A673 (cell line): ENCODE measurements around the gene RNASET2. TPM values are rescaled to one million over a fixed set of nuclear protein-coding genes. Genes with fewer than 3 reads are reported as not detected.

Experiments
- BruUV-seq: library from RNA; stranded (reverse); fragments of 400-500 nt; replicated peaks from 2 replicates; lab custom pipeline; 2021; lab: Mats Ljungman, UMichigan
- CTCF ChIA-PET: fragments of 300-600 bp; sonication (Branson Sonifier 250); formaldehyde crosslinking; loops from one replicate; lab custom pipeline; 2022; ENCODE audit warnings: antibody characterized with exemption; lab: Charles Lee
- POLR2A ChIA-PET: fragments of 300-600 bp; sonication (Branson Sonifier 250); formaldehyde crosslinking; loops from one replicate; lab custom pipeline; 2022; ENCODE audit warnings: antibody characterized with exemption; ENCODE audit not compliant: low non-redundant PET; lab: Charles Lee
- DNase-seq: peaks from one replicate; pipeline ENCODE4 v3.0.0-alpha.2; 2015; ENCODE audit warnings: low spot score
- H3K27ac ChIP-seq: fragments of 200-600 bp; sonication (generic); 2 replicates; pipeline ENCODE4 v1.5.1; 2016; ENCODE audit warnings: mixed run types, low read depth, mild to moderate bottlenecking, mixed read lengths, antibody characterized with exemption, low read length; ENCODE audit not compliant: poor library complexity, severe bottlenecking
- H3K27me3 ChIP-seq: fragments of 200-600 bp; sonication (generic); replicated peaks from 2 replicates; pipeline ENCODE4 v1.6.1; 2017; ENCODE audit warnings: mixed run types, low read depth, mild to moderate bottlenecking, mixed read lengths, antibody characterized with exemption, low read length; ENCODE audit not compliant: insufficient read depth, poor library complexity
- H3K36me3 ChIP-seq: fragments of 200-600 bp; sonication (generic); 2 replicates; pipeline ENCODE4 v1.6.1; 2016; ENCODE audit warnings: mixed run types, mild to moderate bottlenecking, mixed read lengths, antibody characterized with exemption, low read length; ENCODE audit not compliant: insufficient read depth, poor library complexity, severe bottlenecking
- H3K4me1 ChIP-seq: fragments of 200-600 bp; sonication (generic); 2 replicates; pipeline ENCODE4 v1.6.1; 2017; ENCODE audit warnings: mixed run types, mild to moderate bottlenecking, mixed read lengths, antibody characterized with exemption, low read length; ENCODE audit not compliant: insufficient read depth, poor library complexity, severe bottlenecking
- H3K4me3 ChIP-seq: fragments of 200-600 bp; sonication (generic); 2 replicates; pipeline ENCODE4 v1.5.1; 2016; ENCODE audit warnings: low read depth, mixed run types, mild to moderate bottlenecking, mixed read lengths, low read length; ENCODE audit not compliant: poor library complexity, severe bottlenecking
- H3K9me3 ChIP-seq: fragments of 200-600 bp; sonication (generic); 2 replicates; pipeline ENCODE4 v1.6.1; 2016; ENCODE audit warnings: mixed run types, low read depth, mild to moderate bottlenecking, mixed read lengths, antibody characterized with exemption, low read length; ENCODE audit not compliant: poor library complexity, severe bottlenecking
- EZH2 ChIP-seq: fragments of 200-600 bp; sonication (generic); IDR thresholded peaks from 2 replicates; pipeline ENCODE4 v1.6.1; 2017; ENCODE audit warnings: borderline replicate concordance, low read depth, mild to moderate bottlenecking, mixed read lengths, antibody characterized with exemption, low read length; ENCODE audit not compliant: poor library complexity, severe bottlenecking
- intact Hi-C: fragments of 100-400 bp; cut with micrococcal nuclease; formaldehyde crosslinking; loops from one replicate; pipeline ENCODE4 v1.10.0; 2022; ENCODE audit not compliant: unreplicated experiment
- total RNA-seq: library from RNA; stranded (reverse); gene quantifications from 2 replicates; pipeline ENCODE4 v1.2.3, GENCODE V29; 2021
- TF ChIP-seq, protein P1 (sequence below): fragments of 300-800, 200-600 bp; sonication (generic); conservative IDR thresholded peaks from 2 replicates; pipeline ENCODE4 v1.5.1; 2017; ENCODE audit warnings: low read depth, mild to moderate bottlenecking, antibody characterized with exemption, low read length, moderate library complexity, mixed read lengths

RNASET2 gene
- total RNA-seq, 1 experiment from 2014 or later, result 5.7 TPM

DNA sequence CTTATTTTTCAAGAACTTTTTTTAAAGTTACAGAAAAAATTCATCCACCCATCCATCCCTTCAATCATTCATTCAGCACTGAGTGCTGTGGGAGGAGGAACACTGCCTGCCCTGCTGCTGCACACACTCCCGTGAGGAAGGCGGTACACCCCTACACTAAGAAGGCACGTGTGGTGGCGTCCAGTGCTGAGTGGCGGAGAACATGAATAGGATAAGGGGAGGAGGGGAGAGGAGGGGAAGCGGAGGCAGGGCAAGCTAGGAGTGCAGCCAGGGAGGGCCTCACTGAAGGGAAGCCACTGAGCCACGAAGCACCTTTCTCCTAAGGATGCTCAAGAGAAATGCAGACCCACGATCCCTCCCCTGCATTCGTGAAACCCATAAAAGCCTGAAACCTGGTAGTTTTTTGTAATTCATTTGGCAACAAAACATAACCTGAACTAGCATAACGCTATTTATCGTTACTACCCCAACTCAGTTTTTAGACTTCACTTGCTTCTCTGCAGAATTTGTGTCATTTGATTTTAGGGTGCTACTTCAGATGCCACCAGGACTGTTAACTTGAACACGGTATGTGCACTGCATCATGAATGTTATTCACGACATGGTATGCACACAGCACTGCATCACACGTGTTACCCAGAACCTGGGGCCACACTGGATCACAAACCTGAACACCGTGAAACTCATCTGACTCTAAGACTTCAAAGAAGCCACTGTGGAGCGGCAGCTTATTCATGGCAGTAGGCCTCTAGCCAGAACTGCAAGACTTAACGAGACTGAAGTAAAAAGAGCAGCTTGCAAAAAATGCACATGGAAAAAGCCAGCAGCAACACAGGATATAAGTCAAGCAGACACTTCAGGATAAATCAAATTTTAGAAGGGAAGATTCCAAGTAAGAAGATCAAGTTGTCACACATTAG is 3.5 kb downstream of the RNASET2 start:
- no peaks in the 10 kb centered on the region for H3K36me3 ChIP-seq
- H3K4me3 ChIP-seq, result no peak overlapping the region
- no peak for DNase-seq
- TF ChIP-seq, protein P1, sequence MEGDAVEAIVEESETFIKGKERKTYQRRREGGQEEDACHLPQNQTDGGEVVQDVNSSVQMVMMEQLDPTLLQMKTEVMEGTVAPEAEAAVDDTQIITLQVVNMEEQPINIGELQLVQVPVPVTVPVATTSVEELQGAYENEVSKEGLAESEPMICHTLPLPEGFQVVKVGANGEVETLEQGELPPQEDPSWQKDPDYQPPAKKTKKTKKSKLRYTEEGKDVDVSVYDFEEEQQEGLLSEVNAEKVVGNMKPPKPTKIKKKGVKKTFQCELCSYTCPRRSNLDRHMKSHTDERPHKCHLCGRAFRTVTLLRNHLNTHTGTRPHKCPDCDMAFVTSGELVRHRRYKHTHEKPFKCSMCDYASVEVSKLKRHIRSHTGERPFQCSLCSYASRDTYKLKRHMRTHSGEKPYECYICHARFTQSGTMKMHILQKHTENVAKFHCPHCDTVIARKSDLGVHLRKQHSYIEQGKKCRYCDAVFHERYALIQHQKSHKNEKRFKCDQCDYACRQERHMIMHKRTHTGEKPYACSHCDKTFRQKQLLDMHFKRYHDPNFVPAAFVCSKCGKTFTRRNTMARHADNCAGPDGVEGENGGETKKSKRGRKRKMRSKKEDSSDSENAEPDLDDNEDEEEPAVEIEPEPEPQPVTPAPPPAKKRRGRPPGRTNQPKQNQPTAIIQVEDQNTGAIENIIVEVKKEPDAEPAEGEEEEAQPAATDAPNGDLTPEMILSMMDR, result no peak
- no peak for TF ChIP-seq EZH2
- ChIA-PET POLR2A (no interaction called here), CTCF (interaction anchor here (2.0 kb wide), 1 partner anchor 178 kb away, joined by 22 read pairs; no protein-coding TSS in a partner anchor)
- intact Hi-C loops, result loop anchor here (5.0 kb wide), 1 partner anchor 486 kb away; no protein-coding TSS in a partner anchor
- no peaks in the 10 kb centered on the region for H3K9me3 ChIP-seq
- H3K4me1 ChIP-seq, result peaks cover 9% of the 10 kb centered on the region
- BruUV-seq, result no TSS peak
- H3K27me3 ChIP-seq, result no peaks in the 10 kb centered on the region
- H3K27ac ChIP-seq, result no peak overlapping the region

DNA sequence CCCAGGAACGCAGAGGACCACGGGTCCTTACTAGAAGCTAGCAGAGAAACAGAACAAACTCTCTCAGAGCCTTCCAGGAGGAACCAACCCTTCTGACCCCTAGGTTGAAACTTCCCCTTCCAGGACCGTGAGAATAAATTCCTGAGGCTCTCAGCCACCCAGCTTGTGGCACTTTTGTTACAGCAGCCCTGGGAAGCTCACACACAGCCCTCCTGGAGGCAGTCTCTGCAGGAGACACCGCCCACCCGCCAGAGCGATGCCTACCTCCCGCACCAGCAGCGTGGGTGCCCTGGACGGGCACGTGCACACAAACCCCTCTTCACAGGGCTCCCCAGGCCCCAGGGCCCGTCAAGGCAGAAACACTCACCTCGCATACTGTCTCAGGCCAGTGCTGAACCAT is 4.2 kb downstream of the RNASET2 start:
- no peak overlapping the region for H3K27ac ChIP-seq
- peaks cover 4% of the 10 kb centered on the region for H3K4me1 ChIP-seq
- H3K4me3 ChIP-seq, result no peak overlapping the region
- intact Hi-C loops, result loop anchor here (5.0 kb wide), 1 partner anchor 485 kb away; no protein-coding TSS in a partner anchor
- no peaks in the 10 kb centered on the region for H3K36me3 ChIP-seq
- ChIA-PET CTCF (interaction anchor here (2.0 kb wide), 1 partner anchor 177 kb away, joined by 22 read pairs; no protein-coding TSS in a partner anchor), POLR2A (no interaction called here)
- no peak for DNase-seq
- TF ChIP-seq, protein P1, result no peak
- TF ChIP-seq EZH2, result no peak
- no peaks in the 10 kb centered on the region for H3K27me3 ChIP-seq
- no TSS peak for BruUV-seq
- no peaks in the 10 kb centered on the region for H3K9me3 ChIP-seq

DNA sequence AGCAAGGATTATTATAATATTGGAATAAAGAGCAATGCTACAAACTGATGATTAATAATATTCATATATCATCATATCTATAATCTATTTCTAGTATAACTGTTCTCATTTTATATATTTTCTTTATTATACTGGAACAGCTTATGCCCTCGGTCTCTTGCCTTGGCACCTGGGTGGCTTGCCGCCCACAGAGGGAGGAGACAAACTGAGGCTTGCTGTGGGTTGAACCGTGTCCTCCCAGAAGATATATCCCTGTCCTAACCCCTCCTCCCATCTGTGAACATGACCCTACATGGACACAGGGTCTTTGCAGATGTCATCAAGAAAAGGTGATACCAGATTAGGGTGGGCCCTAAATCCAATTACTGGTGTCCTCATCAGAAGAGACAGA is 4.7 kb downstream of the RNASET2 start:
- Histone ChIP-seq H3K9me3 (no peaks in the 10 kb centered on the region), H3K36me3 (no peaks in the 10 kb centered on the region), H3K4me3 (no peak overlapping the region), H3K4me1 (no peaks in the 10 kb centered on the region), H3K27me3 (no peaks in the 10 kb centered on the region), H3K27ac (no peak overlapping the region)
- CTCF ChIA-PET, result interaction anchor here (0.9 to 2.0 kb wide), 2 partner anchors 8 to 177 kb away, joined by 3 to 22 read pairs; no protein-coding TSS in a partner anchor
- POLR2A ChIA-PET, result interaction anchor here (0.9 kb wide), 1 partner anchor 325 kb away, joined by 5 read pairs; the partner anchor contains the start of gene RPS6KA2
- intact Hi-C loops, result loop anchor here (2.0 to 5.0 kb wide), 2 partner anchors 165 to 484 kb away; no protein-coding TSS in a partner anchor
- no peak for DNase-seq
- TF ChIP-seq EZH2, result no peak
- TF ChIP-seq, protein P1, result no peak
- no TSS peak for BruUV-seq
